ENCODE measurements around the gene ARHGAP28.

GRCh38 chr18:6764382-6764781, 34.9 kb downstream of the ARHGAP28 start:
- TF ChIP-seq CTCF (IDR thresholded peaks at IDR 0.05): no peak
- TF ChIP-seq POLR2A (IDR thresholded peaks at IDR 0.05): no peak
- TF ChIP-seq POLR2AphosphoS5 (IDR thresholded peaks at IDR 0.05): no peak
